ENCODE results near the gene SPTBN4.
"Not testable (repeated sequence)": the region's sequence is repeated elsewhere in the genome, so short reads cannot be mapped to it uniquely, and the experiment has no call there.

Gene SPTBN4

DNA sequence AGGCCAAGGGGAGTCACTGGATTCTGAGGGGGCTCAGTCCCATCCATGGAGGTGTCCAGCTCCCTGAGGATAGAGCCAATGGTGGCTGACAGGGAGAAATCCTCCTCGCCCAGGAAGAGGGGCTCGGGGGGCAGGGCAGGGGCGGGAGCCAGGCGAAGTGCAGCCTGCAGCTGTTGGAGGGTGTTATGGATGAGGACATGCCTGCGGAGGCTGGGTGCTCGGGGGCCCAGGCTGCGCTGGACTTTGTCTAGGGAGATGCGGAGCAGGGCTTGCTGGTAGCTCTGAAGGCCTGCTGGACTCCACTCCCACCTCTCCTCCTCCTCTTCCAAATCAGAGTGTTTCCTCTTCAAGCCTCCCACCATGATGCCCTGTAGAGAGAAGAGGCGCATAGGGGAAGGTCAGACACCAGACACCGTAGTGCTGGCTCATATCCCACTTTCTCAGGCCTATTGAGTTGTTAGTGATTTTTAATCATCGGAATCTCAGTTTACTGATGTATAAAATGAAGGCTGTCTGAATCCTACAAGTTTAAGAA is 25.0 kb upstream of the SPTBN4 start:
- ATAC-seq (no peak), DNase-seq (no peak)

DNA sequence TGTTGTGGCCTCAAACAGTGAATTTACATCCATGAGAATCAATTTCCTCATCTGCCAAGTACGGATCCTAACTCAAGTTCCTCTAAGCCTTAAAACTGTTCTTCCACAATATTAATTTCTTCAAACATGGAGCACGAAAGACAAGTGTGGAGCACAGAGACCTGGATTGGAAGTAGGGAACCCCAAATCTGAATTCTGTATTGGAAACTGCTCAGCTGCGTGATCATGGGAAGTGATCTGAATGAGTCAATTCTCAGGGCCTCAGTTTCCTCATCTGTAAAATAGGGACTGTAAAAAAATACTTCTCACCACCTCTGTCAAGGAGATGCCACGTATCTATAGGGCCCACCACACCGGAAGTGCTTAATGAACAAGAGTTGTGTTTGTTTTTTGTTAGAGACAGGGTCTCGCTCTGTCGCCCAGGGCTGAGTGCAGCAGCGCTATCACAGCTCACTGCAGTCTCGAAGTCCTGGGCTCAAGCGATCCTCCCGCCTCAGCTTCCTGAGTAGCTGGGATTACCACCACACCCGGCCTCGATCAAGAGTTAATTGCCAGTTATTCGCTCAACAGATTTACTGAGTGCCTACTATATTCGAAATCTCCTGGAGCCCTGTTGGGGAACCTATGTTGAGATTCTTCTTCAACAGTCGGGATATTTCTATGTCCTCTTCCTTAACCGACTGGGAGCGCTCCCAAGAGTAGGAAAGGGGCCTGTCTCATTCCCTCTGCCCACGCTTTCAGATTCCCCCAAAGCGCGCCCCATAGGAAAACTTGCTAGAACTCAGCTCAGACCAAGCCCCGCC is 24.3 kb upstream of the SPTBN4 start:
- ATAC-seq (no peak), DNase-seq (peak; percentile 27)

DNA sequence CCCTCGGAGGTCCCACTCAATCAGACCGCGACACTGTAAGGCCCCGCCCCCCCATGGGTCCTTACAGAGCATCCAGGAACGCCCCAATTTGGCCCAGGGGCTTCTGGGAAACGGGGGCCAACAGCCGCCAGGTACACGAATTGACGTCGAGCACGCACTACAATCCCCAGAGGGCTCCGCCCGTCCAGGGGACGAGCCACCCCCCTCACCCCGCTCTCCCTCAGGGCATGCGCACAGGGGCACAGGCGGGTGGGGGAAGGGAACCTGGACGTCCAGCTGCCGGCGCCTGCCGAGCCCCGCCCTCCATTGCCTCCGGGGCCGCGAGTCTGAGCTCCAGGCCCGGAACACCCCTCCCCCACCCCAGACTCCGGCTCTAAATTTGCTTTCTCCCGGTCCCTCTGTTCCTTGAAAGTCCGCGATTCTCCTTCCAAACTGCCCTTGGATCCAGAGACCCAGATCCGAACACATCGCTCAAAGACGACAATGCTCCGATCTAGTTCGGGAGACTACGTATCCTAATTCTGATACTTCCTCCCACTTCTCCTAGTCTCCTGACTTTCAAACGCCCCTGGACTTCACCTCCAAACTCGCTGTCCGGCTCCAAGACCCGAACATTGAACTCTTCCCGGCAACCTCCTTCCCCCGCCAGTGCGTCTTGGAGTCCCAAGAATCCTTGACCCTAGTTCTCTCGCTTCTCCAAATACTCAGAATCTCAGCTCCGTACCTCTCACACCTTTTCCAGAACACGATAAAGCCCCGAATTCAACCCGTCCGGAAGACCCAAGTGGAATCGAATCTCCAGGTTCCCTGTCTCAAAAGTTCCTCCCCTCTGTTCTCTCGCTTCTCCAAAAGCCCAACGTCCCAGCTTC is 23.4 kb upstream of the SPTBN4 start:
- peak; percentile 99 for DNase-seq
- peak; percentile 89 for ATAC-seq

DNA sequence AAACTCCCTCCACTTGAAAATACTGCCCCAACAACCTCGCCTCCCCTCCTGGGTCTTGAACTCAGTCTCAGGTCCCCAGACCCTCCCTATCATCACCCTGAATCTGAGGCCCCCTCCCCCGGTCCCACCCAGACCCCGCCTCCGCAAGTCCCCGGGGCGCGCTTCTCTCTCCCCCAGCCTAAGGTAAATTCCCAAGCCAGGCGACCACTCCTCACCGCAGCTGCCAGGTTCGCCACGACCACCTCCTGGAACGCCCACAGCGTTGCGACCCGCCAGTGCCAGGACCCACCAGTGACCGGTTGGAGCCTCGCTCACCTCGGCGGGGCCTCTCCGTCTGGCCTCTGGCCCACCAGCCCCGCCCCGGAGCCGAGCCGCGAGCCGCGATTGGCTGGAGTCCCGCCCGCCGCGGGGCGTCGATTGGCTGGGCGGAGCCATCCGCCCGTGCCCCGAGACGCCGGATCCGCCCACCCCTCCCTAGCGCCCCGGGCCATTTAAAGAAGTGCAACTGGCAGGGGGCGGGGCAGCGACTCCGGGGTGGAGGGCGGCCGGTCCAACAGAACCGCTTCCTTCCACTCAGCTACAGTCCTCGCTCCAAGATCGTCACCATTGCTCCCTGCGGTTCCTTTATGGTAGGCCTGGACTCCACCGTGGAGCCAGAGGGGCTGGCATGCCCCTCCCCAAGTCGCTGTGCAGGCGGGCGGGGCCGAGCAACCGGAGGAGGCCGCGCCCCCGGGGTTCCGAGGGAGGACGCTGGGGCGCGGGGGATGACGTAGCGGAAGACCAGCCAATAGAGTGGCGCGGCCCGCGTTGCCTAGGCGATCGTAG is 22.6 kb upstream of the SPTBN4 start, which contains the start of gene SERTAD3:
SERTAD3 (minus strand) TSS at position 336 of the 825 bp plus-strand sequence. CDS start 2,255 bp downstream, outside the sequence.
- ATAC-seq (peak; percentile 78), DNase-seq (peak; percentile 99)

DNA sequence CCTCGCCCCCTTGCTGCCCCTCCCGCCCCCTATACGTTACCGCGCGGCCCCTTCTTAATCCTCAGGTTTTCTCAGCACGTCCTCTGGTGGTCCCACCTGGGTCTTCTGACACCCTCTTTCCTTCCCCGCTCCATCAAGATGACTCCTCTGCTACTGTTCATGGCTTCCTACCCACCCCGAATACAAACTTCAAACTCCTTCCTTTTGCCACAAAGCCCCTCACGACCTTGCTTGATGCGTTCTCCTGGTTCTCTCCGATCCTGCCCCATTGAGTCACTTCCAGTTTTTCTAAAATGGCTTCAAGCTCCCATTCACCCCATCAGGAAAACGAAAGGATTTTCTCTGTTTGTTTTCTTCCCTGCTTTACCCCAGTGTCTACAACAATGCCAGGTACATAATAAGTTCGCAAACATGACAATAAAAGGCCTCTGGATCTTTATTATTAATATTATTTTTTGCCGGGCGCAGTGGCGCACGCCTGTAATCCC is 21.9 kb upstream of the SPTBN4 start:
- DNase-seq = no peak
- no peak for ATAC-seq

DNA sequence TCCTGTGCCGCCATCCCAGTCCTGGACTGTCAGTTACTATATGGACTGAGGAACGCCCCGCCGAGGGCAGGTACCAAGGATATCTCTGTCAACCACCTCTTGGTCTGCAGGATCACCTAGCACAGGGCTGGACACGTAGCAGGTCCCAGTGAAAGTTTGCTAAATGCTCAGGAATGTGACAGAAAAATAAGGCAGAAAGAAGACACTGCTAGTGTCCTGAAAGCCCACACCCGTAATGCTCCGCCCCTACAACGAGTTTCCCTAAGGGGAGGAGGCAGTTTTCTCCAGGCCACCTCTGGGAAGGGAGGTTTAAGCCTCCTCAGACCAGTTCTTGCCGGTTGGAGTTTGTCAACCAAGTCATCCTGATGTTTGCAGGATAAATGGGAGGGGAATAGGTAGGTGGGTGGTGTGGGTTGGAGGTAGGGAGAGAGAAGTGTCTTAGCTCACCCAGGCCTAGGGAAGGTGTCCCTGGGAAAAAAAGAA is 21.0 kb upstream of the SPTBN4 start:
- ATAC-seq = no peak
- DNase-seq = no peak

DNA sequence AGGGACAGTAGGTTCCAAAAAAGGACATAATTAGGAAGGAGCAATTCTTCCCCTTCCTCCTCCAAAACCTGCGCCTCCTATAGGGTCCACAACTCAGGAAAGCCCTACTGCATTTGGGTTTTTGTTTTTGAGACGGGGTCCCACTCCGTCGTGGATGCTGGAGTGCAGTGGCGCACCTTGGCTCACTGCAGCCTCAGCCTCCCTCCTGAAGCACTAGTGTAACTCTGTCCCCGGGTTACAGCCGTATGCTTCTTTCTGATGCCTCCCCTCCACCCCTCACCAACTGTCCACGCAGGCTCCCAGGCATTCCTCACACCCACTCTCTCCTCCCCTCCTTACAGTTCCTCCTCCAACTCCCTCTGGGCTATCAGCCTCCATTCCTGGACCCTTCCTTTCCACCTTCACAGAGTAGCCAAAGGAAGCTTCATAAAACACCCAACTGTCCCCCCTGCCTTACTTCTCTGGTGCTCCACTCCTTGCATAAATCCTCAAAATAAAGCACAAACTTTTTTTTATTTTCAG is 20.5 kb upstream of the SPTBN4 start:
- ATAC-seq (no peak), DNase-seq (no peak)

DNA sequence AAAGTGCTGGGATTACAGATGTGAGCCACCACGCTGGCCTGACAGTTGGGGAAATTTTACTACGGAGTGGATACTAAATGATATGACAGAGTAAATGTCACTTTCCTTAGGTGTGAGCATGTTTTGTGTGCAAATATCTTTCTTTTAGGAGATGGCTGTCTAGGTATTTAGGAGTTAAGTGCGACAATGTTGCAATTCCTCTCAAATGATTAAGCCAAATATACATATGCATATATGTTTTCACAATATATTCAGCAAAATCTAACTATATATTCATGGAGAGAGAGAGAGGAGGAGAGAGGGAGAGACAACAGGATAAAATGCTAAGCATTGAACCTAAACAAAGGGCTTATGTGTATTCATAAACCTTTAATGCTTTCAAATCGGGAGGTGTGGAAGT is 17.3 kb upstream of the SPTBN4 start:
- DNase-seq = no peak
- ATAC-seq = no peak

DNA sequence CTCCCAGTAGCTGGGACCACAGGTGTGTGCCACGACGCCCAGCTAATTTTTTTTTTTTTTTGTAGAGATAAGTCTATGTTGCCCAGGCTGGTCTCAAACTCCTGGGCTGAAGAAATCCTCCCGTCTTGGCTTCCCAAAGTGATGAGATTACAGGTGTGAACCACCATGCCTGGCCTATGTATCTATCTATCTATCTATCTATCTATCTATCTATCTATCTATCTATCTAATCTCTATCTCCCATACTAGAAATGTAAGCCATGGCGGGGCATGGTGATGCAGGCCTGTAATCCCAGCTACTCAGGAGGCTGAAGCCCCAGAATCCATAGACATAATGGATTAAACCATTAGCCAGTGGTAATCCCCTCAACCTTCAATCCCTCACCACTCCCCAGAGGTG is 16.1 kb upstream of the SPTBN4 start:
- no peak for DNase-seq
- ATAC-seq = no peak

DNA sequence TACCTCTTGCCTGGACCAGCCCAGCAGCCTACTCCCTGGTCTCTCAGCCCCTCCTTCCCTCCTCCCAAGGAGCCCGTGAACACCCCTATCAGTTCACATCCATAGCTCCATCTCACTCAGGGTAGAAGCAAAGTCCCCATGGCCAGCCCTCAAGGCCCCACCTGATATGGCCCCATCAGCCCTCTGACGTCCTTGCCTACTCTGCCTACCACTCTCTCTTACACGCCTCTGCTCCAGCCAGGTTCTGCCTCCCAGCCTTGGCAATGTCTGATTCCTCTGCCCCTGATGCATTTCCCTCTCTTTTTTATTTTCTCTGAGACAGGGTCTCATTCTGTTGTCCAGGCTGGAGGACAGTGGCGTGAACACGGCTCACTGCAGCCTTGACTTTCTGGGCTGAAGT is 14.8 kb upstream of the SPTBN4 start:
- DNase-seq = no peak
- ATAC-seq = no peak

DNA sequence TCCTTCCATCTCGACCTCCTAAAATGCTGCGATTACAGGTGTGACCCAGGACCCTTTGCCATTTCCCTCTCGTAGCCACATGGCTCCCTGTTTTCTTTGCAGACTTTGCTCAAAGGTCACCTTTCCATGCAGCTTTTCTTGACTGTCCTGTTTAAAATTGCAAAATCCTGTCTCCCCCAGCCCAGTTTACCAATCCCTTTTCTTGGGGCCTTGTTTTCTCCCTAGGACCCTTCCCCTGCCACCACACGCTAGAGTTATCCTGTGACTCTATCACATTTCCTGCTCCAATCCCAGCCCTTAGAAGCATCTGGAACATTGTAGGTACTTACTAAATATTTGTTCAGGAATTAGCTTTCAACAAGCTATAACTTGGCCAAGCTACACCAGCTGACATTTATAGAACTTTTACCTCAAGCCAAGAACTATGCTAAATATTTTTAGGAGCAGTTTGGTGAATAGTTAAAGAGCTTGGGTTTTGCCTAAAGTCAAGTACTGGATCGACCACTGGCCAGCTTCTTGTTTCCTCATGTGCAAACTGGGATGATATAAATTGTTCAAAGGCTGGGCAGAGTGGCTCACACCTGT is 13.6 kb upstream of the SPTBN4 start:
- DNase-seq (no peak), ATAC-seq (no peak)

DNA sequence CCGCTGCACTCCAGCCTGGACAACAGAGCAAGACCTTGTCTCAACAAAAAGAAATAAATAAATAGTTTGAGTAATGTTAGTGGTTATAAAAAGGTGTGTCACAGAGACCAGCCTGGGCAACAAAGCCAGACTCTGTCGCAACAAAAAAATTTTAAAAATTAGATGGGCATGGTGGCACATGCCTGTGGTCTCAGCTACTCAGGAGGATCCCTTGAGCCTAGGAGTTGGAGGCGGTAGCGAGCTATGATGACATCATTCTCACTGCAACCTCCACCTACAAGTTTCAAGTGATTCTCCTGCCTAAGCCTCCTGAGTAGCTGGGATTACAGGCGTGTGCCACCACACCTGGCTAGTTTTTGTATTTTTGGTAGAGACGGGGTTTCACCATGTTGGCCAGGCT is 12.9 kb upstream of the SPTBN4 start:
- not testable (repeated sequence) for DNase-seq, ATAC-seq

DNA sequence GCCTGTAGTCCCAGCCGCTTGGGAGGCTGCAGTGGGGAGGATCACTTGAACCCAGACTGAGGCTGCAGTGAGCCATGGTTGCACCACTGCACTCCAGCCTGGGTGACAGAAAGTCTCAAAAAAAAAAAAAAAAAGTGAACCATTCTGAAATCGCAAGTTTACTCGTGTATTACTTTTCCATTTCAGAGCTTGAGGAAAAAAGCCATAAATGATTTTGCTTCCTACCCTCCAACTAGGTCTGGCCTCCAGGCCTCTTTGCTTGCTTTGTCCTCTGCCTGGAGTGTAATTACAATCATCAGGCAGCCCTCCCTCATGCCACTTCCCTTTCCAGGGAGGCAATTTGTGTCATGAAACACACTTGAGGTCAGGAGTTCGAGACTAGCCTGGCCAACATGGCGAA is 9.8 kb upstream of the SPTBN4 start:
- DNase-seq = no peak
- ATAC-seq = no peak

DNA sequence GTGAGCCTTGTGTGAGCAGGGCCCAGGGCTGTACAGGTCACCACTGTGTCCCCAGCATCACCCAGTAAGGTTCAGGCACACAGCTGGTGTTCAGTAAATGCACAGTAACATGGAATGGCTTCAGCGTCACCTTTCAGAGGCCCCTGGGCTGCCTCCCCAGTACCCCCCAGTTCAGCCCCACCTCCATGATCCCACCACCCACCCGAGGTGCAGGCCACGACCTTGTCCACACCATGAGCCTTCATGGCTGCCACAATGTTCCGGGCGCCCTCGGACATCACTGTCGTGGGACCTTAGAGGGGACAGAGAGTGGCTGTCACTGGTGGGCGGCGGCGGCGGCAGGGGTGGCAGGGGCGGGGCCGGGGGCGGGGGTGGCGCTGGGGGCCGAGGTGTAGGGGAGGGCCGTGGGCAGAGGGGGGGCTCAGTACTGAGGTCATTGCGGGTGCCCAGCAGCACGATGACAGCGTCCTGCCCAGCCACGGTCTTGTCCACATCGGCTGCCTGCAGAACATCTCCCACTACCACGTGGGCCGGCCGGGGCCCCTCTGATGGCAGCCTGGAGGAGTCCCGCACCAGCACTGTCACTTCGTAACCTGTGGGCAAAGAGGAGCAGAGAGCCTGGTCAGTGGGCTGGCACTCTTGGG is 8.7 kb upstream of the SPTBN4 start:
- no peak for ATAC-seq
- DNase-seq = no peak

DNA sequence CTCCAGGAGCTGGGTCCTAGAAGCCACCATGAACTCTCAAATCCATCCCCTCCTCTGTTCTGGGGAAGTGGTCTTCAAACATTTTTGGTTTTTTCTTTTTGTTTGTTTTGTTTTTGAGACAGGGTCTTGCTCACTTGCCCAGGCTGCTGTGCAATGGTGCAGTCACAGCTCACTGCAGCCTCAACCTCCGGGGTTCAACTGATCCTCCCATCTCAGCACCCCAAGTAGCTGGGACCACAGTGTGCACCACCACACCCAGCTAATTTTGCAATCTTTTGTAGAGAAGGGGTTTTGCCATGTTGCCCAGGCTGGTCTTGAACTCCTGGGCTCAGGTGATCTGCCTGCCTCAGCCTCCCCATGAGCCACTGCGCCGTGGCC is 8.2 kb upstream of the SPTBN4 start:
- ATAC-seq (no peak), DNase-seq (no peak)

DNA sequence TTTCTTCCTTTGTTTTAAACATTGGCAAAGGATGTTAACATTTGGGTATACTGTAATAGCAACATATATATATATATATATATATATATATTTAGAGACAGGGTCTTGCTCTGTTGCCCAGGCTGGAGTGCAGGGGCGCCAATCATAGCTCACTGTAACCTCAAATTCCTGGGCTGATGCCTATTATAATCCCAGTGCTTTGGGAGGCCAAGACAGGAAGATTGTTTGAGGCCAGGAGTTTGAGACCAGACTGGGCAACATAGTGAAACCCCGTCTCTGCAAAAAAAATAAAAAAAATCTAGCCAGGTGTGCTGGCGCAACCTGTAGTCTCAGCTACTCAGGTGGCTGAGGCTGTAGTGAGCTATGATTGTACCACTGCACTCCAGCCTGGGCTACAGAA is 6.6 kb upstream of the SPTBN4 start:
- no peak for ATAC-seq
- no peak for DNase-seq

DNA sequence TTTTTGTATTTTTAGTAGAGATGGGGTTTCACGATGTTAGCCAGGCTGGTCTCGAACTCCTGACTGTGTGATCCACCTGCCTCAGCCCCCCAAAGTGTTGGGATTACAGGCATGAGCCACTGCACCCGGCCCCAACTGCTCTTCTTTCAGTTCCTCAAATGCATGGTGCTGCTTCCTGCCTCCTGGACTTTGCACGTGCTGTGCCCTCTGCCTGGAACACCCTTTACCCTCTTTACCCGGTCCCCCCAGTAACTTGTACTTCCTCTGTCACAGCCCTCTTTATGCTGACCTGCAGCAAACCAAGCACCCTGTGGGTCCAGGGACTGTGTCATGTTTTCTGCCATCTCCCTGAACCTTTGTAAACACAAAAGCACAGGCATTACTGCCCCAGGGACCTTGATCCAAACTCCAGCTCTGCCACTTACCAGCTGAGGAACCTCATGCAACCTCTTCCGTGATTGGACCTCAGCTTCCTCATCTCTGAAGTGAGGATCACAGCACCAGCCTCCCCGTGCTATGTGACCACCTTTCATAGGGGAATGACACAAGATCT is 5.1 kb upstream of the SPTBN4 start:
- DNase-seq = no peak
- ATAC-seq = no peak

DNA sequence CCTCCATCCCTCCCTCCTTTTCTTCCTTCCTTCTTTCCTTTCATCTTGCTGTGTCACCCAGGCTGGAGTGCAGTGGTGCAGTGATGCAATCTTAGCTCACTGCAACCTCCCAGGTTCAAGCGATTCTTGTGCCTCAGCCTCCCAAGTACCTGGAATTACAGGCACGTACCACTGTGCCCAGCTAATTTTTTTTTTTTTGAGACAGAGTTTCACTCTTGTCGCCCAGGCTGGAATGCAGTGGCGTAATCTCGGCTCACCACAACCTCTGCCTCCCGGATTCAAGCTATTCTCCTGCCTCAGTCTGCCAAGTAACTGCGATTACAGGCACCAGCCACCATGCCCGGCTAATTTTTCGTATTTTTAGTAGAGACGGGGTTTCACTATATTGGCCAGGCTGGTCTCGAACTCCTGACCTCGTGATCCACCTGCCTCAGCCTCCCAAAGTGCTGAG is 3.2 kb upstream of the SPTBN4 start:
- ATAC-seq, DNase-seq: not testable (repeated sequence)

DNA sequence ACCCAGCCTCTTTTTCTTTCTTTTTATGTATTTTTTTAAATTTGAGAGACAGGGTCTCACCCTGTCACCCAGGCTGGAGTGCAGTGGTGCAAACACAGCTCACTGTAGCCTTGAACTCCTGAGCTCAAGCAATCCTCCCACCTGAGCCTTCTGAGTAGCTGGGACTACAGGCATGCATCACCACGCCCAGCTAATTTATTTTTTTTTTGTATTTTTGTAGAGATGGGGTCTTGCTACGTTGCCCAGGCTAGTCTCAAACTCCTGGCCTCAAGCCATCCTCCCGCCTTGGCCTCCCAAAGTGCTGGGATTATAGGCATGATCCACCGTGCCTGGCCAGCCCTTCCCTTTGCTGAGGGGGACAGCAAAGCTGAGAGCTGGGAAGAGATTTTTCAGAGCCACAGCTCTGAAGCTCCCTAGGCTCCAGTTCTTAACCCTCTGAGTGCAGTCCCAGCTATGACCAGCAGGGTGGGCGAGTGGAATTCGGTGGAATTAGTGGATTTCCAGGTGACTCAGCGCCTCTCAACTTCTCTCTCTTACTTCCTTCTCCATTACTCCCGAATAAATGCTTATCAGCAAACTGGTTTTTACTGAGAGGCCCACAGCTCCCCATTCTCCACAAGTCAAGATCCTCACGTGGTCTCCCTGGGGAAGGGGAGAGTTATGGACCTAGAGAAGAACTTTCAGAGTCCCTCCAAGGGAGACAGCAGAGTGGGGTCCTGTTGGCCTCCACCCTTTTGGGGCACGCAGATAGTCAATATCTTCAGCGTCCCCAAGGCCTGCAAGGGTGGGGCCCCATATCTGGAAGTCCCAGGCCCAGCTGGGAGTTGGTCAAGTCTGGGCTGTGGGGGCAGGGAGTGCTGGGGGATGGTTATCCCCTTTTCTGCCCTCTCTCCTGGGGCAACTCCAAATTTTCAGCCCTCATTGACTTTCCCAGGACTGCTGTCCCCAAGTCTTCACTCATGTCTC is 2.5 kb upstream of the SPTBN4 start:
- ATAC-seq = no peak
- peak; percentile 86 for DNase-seq

Measured in stimulated activated naive CD8-positive, alpha-beta T cell treated with anti-CD3 and anti-CD28 coated beads, Interleukin-15, Interleukin-2, amounts not matched to agents 100 U/mL and 50 U/mL, for 24 hours (primary cell).